Kidney glomerular epithelial cell (primary cell): Measurements from ENCODE around the gene DCDC2C.

Source experiments
- DNase-seq: peaks from one replicate; lab custom pipeline; 2025; lab: John Stamatoyannopoulos, UW

DCDC2C gene

GRCh38 chr2:3709225-3709624 is 5.8 kb downstream of the DCDC2C start:
- no peak for DNase-seq

DNA sequence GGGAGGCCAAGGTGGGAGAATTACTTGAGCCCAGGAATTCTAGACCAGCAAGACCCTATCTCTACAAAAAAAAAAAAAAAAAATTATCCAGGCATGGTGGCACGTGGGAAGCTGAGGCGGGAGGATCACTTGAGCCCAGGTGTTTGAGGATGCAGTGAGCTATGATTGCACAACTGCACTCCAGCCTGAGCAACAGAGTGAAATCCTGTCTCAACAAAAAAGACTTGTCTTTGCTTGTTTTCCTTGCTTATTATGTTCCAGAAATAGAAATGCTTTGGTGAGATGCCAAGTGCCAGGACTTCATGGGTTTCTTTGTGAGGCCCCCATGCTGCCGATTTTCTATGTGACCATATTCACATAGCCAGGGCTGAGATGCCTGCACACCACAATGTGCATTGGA is 9.0 kb downstream of the DCDC2C start:
- DNase-seq = no peak

DNA sequence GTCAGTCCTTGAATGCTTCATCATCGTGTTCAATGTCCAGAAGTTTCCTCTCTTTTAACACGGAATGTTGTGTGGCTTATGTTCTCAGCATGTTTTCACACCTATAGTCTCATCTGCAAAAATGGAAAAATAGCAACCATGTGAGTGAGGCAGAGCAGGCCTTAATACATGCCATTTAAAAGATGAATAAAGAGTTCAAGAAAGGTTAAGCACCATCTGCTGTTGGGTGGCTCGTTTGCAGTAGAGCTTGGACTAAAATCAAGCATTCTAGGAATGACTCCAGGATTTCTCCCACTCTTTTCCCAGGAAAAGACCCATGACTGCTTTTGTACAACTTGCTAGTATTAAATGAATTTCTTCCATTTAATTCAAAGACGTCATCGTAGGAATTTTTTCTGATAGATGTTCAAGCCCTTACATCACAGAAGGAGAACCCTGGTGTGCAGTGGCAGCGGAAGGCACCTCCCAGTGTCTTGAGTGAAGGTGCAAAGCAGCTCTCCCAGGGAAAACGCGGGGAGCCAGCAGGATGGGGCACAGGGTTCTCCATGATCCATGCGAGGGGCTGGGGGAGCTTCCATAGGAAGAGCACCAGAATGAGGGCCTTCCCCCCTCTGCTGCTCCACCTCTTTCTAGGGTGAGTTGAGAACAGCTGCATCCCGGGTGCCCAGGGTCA is 9.6 kb downstream of the DCDC2C start:
- DNase-seq = no peak

DNA sequence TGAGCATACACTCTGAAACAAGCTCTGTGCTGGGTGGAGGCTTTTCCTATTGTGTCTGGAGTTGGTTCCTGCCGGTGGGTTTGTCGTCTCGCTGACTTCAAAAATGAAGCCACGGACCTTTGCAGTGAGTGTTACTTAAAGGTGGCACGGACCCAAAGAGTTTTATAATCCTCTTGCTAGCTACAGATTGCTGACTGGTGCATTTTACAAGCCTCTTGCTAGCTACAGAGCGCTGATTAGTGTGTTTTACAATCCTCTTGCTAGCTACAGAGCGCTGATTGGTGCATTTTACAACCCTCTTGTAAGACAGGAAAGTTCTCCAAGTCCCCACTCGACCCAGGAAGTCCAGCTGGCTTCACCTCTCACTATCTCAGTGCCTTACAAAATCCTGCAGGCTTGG is 15.3 kb downstream of the DCDC2C start:
- no peak for DNase-seq

DNA sequence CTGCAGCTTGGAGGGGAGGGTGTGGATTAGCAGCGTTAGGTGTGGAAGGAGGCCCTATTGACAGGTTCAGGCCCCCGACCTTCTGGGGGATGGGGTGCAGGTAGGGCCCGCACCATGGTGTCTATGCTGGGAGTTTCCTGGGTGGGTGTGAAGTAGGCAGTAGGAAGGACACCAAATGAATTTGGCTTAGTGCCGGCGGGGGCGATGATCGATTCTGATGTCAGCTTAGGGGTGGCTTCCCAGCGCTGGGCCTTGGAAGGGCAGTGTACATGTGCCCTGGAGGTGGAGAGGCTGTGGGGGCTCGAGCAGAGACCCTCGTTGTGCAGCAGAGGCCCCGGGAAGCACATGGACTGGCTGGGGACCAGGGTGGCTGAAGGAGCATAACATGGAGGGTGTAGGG is 21.6 kb downstream of the DCDC2C start:
- DNase-seq = no peak

GRCh38 chr2:3725458-3726250 is 22.3 kb downstream of the DCDC2C start:
- no peak for DNase-seq

GRCh38 chr2:3726511-3726910 is 23.1 kb downstream of the DCDC2C start:
- no peak for DNase-seq

- no peak for DNase-seq
These were observed 24.1 kb downstream of the DCDC2C start for GRCh38 chr2:3727397-3728045.

DNA sequence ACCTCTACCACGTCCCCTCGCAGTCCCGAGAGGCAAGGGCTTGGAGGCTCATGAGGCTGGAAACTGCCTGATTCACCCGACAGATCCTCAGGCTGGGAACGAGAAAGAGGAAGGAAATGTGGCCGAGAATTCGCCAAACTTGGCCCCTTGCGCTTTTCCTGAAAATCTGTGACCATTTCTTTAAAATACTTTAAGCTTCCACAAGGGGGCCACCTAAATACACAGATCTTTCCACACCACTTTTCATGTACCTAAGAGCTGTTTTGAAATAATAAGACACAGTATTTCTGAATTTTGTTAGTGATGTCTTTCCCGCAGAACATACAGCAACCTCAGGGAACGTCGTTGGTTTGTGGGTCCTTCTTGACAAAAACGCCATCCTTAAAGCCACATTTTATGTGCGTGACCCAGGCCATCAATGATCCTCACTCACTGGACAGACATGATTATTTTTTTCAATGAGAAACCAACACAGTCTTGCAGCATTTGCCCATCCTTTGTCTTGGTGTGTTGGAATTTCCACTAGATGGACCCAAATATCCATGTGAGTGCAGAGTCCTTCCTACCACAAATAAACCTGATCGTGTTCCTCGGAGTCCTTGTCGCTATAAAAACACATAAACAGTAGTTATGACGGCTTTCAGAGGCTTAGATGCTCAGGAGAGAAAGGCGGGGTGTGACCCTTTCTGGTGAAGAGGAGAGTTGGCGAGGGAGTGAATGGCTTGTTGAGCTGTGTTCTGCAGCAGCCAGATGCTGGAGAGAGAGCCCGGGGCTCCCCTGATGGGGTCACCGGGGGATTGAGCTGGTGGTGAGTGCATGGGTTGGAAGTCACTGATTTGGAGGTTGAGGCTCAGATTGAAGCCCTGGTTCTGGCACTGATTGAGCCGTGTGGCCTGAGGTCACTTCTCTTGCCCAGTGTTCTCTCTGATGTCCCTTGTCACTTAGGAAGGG is 25.0 kb downstream of the DCDC2C start:
- peak; percentile 35 for DNase-seq

- no peak for DNase-seq
These were observed 25.7 kb downstream of the DCDC2C start for GRCh38 chr2:3729055-3729448.

DNA sequence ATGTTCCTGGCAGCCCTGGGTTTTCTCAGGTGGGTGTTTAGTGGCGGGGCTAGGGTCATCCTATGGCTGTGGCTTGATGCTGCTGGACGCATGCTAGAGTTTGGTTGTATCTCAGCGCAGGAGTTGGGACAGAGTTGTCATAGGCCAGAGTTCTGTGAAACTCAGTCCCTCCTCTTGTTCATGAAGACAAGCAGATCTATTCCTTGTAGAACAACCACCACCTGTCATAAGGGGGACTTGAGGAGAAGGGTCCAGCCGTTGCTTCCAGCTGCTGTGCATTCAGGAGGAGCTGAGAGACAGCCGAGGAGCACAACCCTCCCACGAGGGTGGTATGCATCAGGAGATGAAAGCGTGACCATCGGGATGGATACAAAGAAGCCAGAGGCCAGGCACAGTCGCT is 26.4 kb downstream of the DCDC2C start:
- DNase-seq = no peak

DNA sequence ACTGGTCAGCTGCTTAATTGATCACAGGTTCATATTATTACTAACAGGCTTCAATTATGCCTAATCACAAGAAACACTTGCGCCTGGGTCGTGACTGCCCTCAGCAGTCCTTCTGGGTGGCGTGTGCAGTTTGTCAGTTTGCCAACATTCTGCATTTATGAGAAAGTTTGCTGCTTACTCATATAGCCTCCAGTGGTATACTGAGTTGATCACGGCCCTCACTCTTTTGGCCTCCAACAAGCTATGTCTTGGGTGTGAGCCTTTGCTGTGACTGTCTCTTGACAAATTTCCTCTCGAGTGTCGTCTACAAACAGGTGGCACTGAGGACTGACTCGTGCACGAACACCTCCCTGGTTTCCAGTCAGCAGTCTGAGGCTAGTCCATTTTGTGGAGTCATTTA is 27.3 kb downstream of the DCDC2C start:
- no peak for DNase-seq

- DNase-seq = no peak
These were observed 28.5 kb downstream of the DCDC2C start for GRCh38 chr2:3731829-3732228.

GRCh38 chr2:3736112-3736511 is 32.7 kb downstream of the DCDC2C start:
- no peak for DNase-seq

DNA sequence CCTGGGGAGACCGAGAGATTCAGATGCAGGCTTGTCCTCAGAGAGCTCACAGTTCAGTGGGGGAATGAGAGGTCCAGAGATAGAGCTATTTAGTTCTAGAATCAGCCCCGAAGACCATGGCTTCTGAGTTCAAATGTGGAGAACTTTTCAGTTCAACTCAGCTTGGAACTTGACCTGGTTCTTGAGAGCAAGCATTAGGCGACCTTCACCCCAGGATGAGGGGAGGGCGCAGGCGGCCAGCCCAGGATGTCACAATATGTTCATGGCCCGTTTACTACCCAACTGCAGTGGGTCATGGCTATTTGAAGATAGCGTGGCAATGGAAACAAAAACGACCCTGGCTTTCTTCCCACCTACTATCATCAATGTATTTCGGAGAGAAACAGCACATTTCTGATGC is 33.8 kb downstream of the DCDC2C start:
- DNase-seq = no peak

- peak; percentile 12 for DNase-seq
These were observed 35.1 kb downstream of the DCDC2C start for GRCh38 chr2:3738454-3738853.

DNA sequence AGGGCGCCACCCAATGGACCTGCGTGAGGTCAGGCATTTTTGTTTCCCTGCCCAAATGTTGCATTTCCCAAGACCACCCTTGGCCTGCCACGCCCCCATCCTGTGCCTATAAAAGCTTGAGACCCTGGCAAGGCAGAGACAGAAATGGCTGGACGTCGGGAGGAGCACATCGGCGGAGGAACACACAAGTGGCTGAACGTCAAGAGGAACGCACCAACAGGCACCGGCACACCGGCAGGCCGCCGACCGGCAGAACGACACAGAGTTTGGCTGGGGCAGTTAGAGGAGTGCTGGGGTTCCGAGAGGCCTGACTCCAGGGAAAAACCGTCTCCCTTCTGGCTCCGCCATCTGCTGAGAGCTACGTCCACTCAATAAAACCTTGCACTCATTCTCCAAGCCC is 35.9 kb downstream of the DCDC2C start:
- no peak for DNase-seq

DNA sequence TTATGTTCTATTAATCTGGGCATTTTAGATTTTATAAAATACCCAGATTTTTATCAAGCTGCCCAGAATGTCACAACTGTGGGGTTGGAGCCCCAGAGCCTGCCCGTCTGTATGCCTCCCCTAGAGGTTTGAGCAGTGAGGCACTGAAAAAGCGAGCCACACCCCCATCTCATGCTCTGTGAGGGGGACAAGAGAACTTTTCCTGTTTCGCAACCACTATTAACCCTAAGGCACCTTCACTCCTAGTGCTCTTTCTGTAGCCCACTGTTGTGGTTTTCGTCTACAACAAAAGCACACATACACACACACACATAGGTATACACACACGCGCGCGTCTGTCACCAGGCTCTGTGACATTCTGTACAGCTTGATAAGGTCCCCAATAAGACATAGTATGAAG is 38.0 kb downstream of the DCDC2C start:
- DNase-seq = no peak

DNA sequence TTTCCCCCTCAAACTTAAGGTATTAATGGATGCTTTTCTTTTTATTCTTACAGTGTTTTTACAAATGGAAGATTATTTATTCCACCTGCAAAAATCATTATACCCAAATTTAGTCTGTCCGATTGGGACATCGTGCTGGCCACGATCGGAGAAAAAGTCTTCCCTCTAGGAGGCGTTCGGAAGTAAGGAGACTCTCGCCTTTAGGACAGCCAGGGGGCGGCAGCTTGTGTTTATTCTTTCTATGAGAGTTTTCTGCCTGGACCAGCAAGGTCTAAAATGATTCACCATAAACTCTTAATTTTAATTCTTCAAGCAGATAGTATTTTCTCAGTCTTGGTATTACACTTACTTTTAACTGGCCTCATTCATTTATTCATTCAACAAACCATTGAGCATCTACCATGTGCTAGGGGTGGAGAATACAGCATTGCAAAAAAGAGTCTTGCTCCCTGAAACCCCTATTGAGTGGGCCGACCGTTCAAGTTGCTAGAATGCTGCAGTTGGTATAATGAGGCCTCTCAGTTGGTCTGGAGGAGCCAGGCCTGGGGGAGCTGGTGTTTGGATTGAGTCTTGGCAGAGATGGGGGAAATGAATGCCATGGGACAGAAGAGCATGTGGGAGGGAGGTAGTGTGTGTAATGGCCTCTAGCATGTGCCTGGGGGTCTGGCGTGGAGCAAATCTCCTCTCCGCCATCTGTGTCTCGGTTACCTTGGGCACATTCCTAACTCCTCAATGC is 38.7 kb downstream of the DCDC2C start:
- DNase-seq = no peak

- DNase-seq = no peak
These were observed 39.6 kb downstream of the DCDC2C start for GRCh38 chr2:3742743-3743508.
